ENCODE data around the gene ASB18. TPM values are rescaled to one million over a fixed set of nuclear protein-coding genes. Genes with fewer than 3 reads are reported as not detected.

ASB18 gene
- total and polyA plus RNA-seq, 10 donors, result not detected

- no peaks in the 10 kb centered on the region for H3K36me3 ChIP-seq
- peaks cover 0 to 74% (median 0%) of the 10 kb centered on the region in 7 donors for H3K27me3 ChIP-seq (replicated peaks in 1 of 7)
- WGBS, 5 donors, result 82 to 90% (median 85%) methylated on average over 2 of the region's 2 CpGs
- intact Hi-C loops (cut with DNase I; ENCODE audit: low total_unique reads), result no loop called here
- no peak for DNase-seq
- TF ChIP-seq CTCF (IDR thresholded peaks at IDR 0.05 in 8 of 11, conservative IDR thresholded peaks at IDR 0.05 in 3 of 11) (no peak), POLR2AphosphoS5 (IDR thresholded peaks at IDR 0.05) (no peak), POLR2A (IDR thresholded peaks at IDR 0.05) (no peak)
- no peak overlapping the region for H3K4me3 ChIP-seq
- peaks cover 0 to 11% (median 0%) of the 10 kb centered on the region in 6 donors for H3K4me1 ChIP-seq
- no peak overlapping the region for H3K27ac ChIP-seq
- H3K9me3 ChIP-seq, result no peaks in the 10 kb centered on the region
Measured at GRCh38 chr2:236249066-236249465, 15.1 kb downstream of the ASB18 start.

GRCh38 chr2:236246711-236247246 is 17.4 kb downstream of the ASB18 start:
- TF ChIP-seq POLR2AphosphoS5 (IDR thresholded peaks at IDR 0.05), result no peak

GRCh38 chr2:236244256-236244655 is 19.9 kb downstream of the ASB18 start:
- H3K4me1 ChIP-seq, result no peaks in the 10 kb centered on the region
- WGBS, 5 donors, result 78 to 84% (median 81%) methylated on average over 5 of the region's 5 CpGs
- H3K36me3 ChIP-seq, result no peaks in the 10 kb centered on the region
- H3K27me3 ChIP-seq (replicated peaks in 1 of 7), result peaks cover 0 to 91% (median 7%) of the 10 kb centered on the region in 7 donors
- no peaks in the 10 kb centered on the region for H3K9me3 ChIP-seq
- no peak for TF ChIP-seq CTCF (IDR thresholded peaks at IDR 0.05 in 8 of 11, conservative IDR thresholded peaks at IDR 0.05 in 3 of 11)
- no peak for TF ChIP-seq POLR2A (IDR thresholded peaks at IDR 0.05)
- TF ChIP-seq POLR2AphosphoS5 (IDR thresholded peaks at IDR 0.05), result no peak
- H3K4me3 ChIP-seq, result no peak overlapping the region
- no peak for DNase-seq
- no peak overlapping the region for H3K27ac ChIP-seq
- intact Hi-C loops (cut with DNase I; ENCODE audit: low total_unique reads), result no loop called here

More at GRCh38 chr2:236246711-236247246, 17.4 kb downstream of the ASB18 start:
- no peak for DNase-seq
- intact Hi-C loops (cut with DNase I; ENCODE audit: low total_unique reads), result no loop called here
- H3K4me3 ChIP-seq, result no peak overlapping the region
- peaks cover 0 to 75% (median 0%) of the 10 kb centered on the region in 7 donors for H3K27me3 ChIP-seq (replicated peaks in 1 of 7)
- 67 to 87% (median 74%) methylated on average over 3 of the region's 3 CpGs for WGBS, 5 donors
- H3K9me3 ChIP-seq, result no peaks in the 10 kb centered on the region
- H3K36me3 ChIP-seq, result no peaks in the 10 kb centered on the region
- H3K27ac ChIP-seq, result no peak overlapping the region
- H3K4me1 ChIP-seq, result peaks cover 0 to 11% (median 0%) of the 10 kb centered on the region in 6 donors

- peaks cover 0 to under 1% (median 0%) of the 10 kb centered on the region in 6 donors for H3K4me1 ChIP-seq
- peaks cover 0 to 92% (median 12%) of the 10 kb centered on the region in 7 donors for H3K27me3 ChIP-seq (replicated peaks in 1 of 7)
- WGBS, 5 donors, result 85 to 93% (median 88%) methylated on average over 8 of the region's 8 CpGs
- no peaks in the 10 kb centered on the region for H3K9me3 ChIP-seq
- H3K4me3 ChIP-seq, result no peak overlapping the region
- DNase-seq, result no peak
- no peak overlapping the region for H3K27ac ChIP-seq
- H3K36me3 ChIP-seq, result no peaks in the 10 kb centered on the region
- TF ChIP-seq POLR2A (IDR thresholded peaks at IDR 0.05), result no peak
- TF ChIP-seq CTCF (IDR thresholded peaks at IDR 0.05 in 8 of 11, conservative IDR thresholded peaks at IDR 0.05 in 3 of 11), result no peak
- no peak for TF ChIP-seq POLR2AphosphoS5 (IDR thresholded peaks at IDR 0.05)
- intact Hi-C loops (cut with DNase I; ENCODE audit: low total_unique reads), result no loop called here
Measured at GRCh38 chr2:236242057-236242495, 22.1 kb downstream of the ASB18 start.
